ENCODE data around the gene PNPLA5. TPM values are rescaled to one million over a fixed set of nuclear protein-coding genes. Genes with fewer than 3 reads are reported as not detected.
"Not testable (repeated sequence)": the region's sequence is repeated elsewhere in the genome, so short reads cannot be mapped to it uniquely, and the experiment has no call there.

PNPLA5 gene
- total RNA-seq, 1 donor from 2014 or later: not detected

DNA sequence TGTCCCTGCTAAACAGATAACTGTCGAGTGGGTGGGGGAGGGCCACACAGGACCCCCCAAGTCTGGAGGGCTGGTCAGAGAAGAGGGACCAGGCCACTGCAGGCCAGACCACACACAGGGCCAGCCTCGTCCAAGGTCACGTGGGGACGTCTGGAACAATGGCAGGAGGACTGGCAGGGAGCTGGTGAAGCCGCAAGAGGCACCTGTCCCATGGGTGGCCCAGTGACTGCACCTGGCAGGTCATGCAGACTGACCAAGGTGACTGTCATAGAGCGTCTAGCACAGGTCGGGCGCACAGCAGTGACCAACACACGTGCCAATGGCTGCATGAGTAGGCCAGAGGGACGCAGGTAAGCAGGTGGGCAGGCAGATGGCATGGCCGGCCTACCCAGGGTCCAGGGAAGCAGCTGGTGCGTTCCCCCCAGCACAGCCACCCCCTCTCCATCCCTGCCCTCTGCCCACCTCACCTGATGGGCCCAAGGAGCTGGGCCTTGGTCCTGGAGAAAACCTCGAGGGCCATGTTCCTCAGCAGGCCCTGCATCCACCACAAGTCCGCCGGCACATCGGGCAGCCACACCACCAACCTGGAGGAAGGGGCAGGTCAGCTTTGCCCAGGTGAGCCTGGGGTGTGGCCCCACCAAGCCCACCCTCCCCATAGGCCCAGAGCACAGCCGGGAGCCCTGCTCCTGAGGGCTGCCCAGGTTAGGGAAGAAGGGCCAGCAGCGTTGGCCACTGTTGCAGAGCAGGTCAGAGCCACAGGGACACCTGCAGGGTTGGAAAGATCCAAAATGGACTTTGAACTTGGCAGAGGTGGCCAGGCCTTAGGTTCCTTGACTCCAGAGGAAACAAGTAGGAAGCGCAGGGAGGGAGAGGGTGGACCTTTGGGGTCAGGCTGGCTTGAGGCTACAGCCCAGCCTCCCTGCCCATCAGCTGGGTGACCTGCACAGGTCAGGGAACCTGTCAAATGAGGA is 10.4 kb downstream of the PNPLA5 start:
- no peak for DNase-seq

DNA sequence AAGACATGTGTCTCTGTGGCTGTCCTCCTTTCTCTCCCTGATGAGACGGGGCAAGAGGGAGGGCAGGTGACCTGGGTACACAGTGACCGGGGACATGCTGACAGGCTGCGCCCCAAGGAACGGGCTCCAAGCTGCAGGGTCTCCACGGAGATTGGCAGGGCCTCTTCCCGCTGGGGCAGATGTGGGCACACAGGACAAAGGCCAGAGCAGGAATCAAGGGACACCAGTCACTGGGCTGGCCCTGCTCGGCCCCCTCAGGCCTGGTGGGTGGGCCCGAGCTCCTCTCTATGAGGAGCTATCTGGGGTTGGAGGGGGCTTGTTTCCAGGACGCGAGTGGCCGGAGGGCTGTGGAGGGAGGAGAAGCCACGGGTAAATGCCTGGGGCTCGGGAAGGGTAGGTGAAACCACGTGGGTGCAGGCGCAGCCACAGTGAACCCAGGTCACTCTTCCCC is 11.2 kb downstream of the PNPLA5 start:
- no peak for DNase-seq

DNA sequence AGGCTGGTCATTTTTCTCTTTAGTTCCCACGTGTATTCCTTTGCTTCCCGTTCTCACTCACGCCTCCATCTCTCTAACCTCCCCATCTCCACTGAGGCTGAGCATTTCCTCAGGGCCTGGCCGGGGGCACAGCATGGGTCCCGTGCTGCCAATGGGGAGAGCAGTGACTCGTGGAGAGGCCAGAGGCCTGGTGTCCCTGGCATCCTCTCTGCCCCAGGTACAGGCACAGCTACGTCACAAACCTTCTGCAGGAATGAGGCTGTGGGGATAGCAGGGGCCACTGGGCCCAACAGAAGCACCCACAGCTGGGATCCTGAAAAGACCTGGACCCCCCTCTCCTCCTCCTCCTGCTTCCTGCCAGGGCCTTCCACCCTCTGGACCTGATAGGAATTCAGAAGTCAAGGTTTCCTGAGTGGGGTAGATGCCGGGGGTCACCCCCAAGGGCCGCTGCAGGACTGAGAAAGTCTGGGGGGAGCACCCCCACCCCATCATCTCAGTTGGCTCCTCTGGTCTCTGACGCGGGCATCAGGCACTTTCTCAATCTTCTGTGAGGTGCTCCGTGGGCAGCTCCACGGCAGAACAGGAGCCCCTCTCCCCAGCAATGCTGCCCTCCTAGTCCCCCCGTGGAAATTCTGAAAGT is 11.8 kb downstream of the PNPLA5 start:
- no peak for DNase-seq

DNA sequence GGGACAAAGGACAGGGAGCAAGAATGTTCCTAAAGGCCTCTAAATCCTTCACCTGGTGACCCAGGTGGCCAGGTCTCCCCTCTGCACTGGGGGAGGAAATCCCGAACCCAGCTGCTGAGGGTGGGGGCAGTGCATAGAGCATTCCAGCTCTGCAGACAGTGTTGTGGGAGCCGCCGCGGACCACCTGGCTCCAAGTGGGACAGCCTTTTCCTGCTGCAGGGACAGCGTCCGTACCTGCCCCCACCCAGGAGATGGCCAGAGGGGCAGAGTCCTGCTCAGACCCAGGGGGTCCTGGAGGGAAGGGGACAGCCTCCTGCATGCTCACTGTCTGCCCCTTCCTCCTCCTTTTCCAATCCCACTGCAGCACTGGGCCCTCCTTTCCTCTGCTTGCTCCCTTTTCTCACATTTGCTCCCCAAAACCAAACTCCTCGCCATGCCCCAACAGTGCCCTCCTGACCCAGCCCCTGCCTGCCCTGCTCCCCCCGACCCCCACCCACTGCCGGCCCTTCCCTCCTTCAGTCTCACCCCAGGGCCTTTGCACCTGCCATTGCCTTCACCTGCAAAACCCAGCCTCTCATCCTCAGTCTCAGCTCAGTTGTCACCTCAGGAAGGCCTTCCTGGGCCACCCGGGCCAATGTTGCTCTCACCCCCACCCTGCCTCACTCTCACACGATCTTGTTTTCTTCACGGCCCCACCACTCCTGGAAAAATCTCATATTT is 12.8 kb downstream of the PNPLA5 start:
- no peak for DNase-seq

DNA sequence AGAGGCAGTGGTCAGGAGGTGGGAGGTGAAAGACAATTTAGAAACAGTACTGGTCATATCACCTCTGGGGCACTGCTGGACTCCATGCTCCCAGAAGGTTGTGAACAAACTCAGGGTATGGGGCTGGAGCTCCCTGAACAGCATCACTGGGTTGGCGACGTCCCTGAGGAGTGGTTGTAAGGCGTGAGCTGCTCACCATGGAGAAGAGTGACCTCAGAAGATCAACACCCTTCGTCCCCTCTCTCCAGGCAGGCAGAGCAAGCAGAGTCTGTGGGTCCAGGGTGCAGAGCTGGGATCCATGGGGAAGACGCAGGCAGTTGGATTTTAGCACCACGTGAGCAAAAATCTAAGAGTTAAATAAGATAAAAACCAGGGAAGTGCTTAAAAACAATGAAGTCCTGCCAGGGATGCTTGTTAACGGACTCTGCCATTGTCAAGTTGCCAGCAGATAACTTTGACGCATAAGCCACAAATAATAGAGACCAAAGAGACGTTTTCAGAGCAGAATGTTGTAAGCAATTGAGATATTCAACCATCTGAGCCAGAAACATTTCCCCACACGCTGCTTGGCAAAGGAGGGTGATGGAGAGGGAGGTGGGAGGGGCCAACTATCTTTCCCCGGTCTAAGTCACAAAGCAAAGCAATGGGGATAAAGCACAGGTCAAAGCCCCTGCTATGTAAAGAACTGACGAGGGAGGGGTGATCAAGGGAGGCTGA is 13.6 kb downstream of the PNPLA5 start:
- no peak for DNase-seq

DNA sequence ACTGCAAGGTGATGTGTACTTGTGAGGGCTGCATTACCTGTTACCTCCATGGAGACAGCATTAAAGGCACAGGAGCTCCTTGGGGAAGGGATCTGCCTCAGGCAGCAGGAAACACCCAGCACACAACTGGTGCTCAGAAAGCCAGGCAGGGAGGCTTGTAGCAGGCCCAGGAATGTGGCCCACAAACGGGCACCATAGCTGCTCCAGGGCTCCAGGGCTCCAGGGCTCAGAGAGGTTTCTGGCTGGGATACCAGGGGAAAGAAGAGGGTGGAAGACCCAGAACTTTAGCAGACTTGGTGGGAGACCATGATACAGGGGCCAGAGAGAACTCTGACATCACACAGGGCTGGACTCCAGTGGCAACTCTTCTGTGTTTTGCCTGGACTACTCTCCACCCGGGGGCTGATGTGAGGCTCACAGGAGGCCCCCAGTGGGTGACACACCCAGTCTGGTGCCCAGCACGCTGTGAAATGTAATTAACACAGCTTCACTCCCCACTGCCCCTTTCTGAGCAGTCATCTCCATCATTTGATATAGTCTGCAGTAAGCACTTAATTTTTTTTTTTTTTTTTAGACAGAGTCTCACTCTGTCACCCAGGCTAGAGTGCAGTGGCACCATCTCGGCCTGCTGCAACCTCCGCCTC is 14.8 kb downstream of the PNPLA5 start:
- no peak for DNase-seq

DNA sequence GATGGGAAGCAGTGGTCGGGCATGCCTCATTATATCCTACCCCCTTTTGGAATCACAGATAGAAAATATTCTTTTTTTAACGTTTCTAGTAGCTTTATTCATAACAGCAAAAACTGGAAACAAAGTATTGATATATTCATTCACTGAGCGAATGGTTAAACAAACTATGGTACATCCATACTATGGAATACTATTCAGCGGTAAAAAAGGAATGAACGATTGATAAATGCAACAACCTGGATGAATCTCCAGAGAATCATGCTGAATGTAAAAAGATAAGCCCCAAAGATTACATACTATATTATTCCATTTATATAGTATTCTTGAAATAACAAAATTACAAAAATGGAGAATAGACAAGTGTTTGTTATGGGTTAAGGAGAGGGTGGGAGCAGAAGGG is 22.0 kb downstream of the PNPLA5 start:
- no peak for DNase-seq

DNA sequence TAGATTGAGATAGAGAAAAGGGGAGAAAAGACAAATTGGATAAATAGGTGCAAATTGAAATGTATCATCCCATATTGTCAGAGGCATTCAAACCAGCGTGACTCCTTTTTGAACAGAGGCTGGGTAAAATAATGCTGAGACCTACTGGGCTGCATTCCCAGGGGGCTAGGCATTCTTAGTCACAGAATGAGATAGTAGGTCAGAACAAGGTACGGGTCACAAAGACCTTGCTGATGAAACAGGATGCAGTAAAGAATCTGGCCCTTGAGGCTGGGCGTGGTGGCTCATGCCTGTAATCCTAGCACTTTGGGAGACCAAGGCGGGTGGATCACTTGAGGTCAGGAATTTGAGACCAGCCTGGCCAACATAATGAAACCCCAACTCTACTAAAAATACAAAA is 22.8 kb downstream of the PNPLA5 start:
- not testable (repeated sequence) for DNase-seq

DNA sequence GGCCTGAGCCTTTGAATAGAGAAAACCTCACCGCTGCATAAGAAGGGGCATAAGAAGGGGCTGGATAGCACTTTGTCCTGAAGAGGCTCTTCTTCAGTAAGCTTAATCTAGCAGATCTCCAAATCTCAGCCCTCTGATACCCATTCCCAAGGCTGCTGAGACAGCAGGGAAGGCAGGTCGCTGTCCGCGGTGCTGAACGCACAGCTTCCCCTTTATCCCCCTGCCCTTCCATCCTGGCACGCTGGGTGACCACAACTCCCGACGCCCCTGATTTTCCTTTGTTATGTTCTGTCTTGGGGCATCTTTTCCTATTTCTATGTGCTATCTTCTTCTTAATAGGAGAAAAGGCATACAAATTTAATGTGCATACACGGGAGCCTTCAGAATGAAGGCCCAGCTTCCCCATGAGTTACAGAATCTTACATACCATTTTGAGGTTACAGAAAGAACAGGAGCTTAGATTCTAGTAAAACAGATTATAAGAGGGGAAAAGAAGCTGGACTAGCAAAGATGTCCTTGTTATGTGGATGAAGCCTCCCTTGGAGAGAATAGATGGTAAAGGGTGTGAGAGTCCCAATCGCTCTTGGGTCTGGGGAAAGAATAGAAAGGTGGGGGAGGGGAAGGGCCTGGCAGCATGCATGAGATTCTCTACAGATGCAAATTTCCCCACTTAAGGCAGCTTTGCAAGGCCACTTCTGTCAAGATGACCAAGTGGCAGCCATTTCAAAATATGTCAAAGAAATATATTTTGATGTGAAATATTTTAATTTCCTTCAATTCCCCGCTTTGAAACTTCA is 23.8 kb downstream of the PNPLA5 start:
- DNase-seq: peak; percentile 92

DNA sequence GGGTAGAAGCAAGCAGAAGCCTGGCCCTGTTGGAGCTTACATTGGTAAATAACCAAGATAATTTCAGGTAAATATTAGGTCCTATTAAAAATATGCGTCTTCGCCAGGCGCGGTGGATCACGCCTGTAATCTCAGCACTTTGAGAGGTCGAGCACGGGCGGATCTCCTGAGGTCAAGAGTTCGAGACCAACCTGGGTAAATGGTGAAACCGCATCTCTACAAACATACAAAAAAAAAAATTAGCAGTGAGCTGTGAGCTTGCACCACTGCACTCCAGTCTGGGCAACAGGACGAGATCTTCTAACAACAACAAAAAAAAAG is 29.0 kb downstream of the PNPLA5 start:
- DNase-seq: no peak

DNA sequence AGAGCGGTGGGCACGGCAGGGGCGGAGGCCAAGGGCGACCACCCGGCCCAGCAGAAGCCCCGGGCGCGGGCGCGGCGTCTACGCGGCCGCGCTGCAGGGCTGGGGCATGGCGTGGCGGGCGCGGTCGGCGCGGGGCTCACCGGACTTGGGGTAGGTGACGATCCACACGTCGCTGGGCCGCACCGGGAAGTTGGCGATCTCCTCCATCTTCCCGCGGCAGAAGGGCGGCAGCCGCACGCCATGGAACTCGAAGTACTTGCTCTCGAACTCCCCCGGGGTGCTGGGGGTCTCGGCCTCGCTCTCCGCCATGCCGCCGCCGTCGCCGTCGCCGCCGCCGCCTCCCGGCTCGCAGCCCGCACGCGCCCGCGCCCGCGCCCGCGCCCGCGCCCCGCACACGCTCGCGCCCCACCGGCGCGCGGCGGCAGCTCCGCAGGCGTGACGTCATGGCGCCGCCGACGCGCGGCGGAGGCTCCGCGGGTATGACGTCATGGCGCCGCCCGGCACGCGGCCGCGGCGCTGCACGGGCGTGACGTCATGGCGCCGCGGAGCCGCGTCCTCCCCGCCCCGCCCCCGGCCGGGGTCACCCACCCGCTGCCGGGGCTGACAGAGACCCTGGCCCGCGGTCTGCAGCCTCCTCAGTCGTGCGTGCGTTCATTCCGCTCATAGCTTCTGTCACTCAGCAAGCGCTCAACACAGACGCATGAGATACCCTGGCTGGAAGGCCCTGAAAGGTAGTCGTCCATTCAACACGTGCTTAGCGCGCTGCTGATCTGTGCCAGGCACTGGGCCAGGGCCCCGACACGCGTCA is 29.5 kb downstream of the PNPLA5 start, which contains the start of gene SULT4A1:
Gene SULT4A1, minus strand, starts transcription at position 440 of the 808 bp plus-strand sequence. Its CDS starts 131 bp downstream, at position 309.
- peak; percentile 66 for DNase-seq

DNA sequence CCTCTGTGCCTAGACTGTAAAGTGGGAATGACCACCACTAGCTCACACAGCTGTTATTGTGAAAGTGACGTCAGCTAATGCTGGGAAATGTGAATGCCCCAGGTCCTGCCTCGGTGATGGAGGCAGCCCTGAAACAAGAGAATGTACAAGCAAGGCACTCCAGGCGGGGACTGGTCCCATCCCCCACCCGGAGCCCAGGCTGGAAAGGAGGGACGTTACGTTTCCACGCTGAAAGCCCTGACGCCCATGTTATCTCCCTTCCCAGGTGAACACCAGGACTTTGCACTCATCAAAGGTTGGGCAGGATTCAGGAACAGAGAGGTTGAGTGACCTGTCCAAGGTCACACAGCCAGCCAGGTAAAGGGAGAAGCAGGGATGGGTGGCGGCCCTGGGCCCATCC is 30.3 kb downstream of the PNPLA5 start:
- DNase-seq: peak; percentile 29

DNA sequence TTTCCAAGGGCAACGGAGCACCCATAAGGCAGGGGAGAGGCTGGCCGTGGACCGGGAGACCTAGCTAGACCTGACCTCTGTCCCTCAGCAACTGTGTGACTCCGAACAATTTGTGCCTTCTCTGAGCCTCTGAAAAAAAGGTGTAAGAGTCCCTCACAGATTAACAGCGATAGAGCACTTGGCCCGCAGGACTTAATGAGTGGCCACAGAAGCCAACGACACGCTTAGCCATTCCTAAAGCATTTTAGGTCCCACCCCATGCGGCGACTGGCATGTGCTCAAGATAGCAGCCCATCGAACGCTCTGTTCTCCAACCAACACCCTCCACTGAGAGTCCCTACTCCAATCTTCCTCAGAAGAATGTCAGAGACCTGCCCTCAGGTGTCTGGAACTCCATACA is 31.0 kb downstream of the PNPLA5 start:
- DNase-seq: no peak

DNA sequence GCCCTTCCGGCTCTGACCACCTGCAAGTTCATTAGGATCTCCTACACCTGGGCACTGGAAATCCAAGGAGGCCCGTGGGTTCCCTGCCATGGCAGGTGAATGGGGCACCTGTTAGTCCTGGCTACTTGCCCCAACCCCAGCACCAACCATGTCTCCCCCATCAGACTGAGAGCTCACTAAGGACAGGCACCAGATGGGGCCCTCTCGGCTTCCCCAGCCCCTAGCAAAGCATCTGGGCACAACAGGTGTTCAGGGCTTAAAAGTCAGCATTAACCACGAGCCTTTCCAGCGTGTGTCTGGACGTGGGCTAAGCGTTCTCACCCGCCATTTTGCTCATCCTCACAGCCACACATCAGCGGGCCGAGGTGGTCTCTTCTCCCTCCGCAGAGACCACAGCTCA is 31.7 kb downstream of the PNPLA5 start:
- DNase-seq: no peak

DNA sequence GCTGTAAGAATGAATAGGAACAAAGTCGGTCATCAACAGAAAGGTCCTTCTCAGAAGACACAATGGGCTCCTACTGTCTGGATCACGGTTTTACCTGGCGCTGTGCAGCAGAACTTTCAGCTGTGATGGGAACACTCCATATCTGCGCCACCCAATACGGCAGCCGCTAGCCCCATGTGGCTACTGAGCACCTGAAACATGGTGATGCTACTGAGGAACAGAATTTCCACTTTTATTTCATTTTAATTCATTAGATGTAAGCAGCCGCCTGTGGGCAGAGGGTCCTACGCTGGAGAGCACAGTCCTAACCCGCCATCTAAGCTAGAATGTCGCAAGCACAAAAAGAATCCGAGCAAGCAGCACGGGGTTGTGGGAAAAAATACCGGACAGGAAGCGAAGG is 32.2 kb downstream of the PNPLA5 start:
- DNase-seq: no peak

DNA sequence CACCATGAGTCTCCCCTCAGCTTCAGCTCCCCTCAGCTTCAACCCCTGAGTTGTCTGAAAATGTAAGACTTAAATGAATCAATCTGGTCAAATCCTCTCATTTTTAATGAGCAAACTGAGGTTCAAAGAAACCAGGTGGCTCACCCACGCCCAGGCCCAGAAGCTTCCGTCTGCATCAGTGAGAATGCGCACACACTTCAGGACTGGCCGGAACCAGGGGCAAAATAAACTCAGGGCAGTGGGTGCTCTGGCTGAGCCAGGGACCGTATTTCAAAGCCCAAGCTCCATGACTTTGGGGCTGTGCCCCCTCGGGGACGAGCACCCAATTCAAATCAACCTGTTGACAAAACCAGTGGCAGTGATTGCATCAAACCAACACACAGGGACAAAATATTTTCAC is 32.6 kb downstream of the PNPLA5 start:
- DNase-seq: no peak

DNA sequence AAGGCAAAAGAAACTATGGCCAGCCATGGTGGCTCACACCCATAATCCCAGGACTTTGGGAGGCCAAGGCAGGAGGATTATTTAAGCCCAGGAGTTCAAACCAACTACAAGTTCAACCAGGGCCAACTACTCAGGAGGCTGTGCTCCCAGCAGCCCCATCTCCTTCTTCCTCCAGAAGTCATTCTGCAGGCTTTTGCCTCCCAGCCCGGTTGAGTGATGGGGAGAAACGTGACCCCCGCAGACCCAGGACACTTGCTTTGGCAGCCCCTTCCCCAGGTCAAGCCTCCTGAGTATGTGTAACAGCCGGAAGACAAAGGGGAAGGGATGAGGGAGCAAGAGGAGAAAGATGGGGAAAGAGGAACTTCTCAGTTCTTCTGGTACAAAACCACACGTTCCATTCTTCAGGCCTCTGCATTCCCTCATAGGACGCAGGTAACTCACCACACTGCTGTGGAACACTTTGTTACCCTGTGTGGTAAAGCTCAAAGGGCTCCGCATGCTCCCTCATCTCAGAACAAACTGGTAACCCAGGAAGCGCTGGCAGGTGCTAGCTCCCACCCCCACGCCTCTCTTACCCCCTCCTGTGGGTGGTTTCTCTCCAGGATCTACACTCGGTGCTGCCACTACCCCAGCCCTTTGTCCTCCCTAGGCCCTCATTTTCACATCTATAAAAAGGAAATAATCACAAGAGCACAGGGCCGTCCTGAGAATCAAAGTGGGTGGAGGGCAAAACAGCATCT is 33.5 kb downstream of the PNPLA5 start:
- DNase-seq: no peak

DNA sequence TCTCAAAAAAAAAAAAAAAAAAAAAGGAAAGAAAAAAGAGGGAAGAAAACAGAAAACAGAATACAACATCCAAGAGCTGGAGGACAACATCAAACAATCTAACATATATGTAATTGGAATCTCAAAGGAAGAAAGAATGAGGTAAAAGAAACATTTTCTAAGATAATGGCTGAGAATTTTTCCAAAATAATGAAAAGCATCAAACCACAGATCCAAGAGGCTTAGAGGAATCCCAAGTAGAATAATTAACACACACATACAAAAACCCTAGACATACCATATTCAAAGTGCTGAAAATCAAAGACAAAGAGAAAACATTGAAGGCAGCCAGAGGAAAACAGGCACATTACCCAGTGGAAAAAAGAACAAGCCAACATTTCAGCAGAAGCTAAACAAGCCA is 34.4 kb downstream of the PNPLA5 start:
- DNase-seq: no peak

DNA sequence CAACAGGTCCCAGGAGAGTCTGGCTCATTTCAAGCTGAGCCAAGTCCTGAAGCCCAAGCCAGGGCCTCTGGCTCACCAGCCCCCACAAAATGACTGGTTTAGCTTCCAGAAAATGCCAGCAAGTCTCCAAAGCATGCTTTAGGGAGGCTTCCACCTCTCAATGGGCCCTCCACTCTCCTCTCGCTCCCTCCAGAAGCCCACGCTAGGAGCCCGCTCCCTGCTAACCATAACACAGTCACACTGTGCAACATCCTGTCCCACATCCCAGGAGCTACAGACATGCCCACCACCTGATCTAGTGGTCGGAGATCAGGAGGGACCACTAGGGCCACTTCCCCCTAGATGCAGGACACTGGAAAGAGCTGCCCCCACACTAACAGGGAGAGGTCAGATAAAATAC is 36.4 kb downstream of the PNPLA5 start:
- no peak for DNase-seq
